ENCODE results near the gene GARIN1A. TPM values are rescaled to one million over a fixed set of nuclear protein-coding genes. Genes with fewer than 3 reads are reported as not detected.

The GARIN1A gene
- total and polyA plus RNA-seq, 2 donors (not counting 1 experiment from before 2014, with no cell fraction given), result 0.70 to 2.2 TPM

DNA sequence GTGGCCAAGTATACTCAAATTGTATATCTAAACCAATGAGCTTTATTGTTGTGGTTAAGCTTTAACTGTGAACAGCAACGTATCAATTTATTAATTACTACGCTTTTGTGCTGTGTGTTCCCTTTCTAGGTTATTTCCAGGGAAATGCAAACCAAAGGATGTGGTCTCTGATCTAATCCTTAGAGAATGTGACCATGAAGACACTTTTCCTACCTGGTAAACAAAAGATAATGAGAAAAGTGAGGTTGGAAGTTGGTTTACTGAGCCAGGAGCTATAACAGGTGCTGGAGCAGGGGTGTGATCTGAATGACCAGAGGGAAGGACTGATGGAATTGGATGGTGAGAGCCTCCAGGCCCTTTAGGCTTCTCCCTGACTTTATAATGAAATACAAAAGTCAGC is 41.7 kb downstream of the GARIN1A start:
- intact Hi-C loops (cut with micrococcal nuclease), result no loop called here
- H3K27ac Mint-ChIP-seq, result no peak overlapping the region
- no peak overlapping the region for H2AFZ ChIP-seq (ENCODE audit: insufficient read depth, low read depth, low read length, poor library complexity, severe bottlenecking)
- H3K79me2 ChIP-seq (ENCODE audit: control insufficient read depth, insufficient read depth, low read length), result no peaks in the 10 kb centered on the region
- ChIA-PET CTCF (no interaction called here), POLR2A (no interaction called here)
- H3K4me3 ChIP-seq (ENCODE audit: control extremely low read depth in 1 of 5, extremely low read depth in 1 of 5, insufficient read depth in 1 of 5, low read depth in 2 of 5, low read length in 4 of 5), result no peak overlapping the region
- WGBS (ENCODE audit: insufficient coverage), result 100% methylated on average over 2 of the region's 2 CpGs
- no peak for DNase-seq
- H3K4me1 Mint-ChIP-seq, result no peaks in the 10 kb centered on the region
- peaks cover 0 to 8% (median 0%) of the 10 kb centered on the region in 3 donors for H3K9me3 ChIP-seq (ENCODE audit: control extremely low read depth in 1 of 3, control insufficient read depth in 2 of 3, insufficient read depth in 1 of 3, low read length in 2 of 3)
- H3K9ac ChIP-seq (ENCODE audit: low read length), result no peak overlapping the region
- H3K4me2 ChIP-seq (replicated peaks; ENCODE audit: low read depth, low read length, poor library complexity, severe bottlenecking), result no peak overlapping the region
- H3K36me3 ChIP-seq (replicated peaks in 1 of 2; ENCODE audit: control extremely low read depth in 1 of 2, control insufficient read depth in 1 of 2, extremely low read depth in 1 of 2, insufficient read depth in 2 of 2, low read length in 1 of 2), result no peaks in the 10 kb centered on the region
- no peak overlapping the region for H3K4me3 Mint-ChIP-seq
- H3K4me1 ChIP-seq (ENCODE audit: control insufficient read depth in 2 of 2, insufficient read depth in 2 of 2, low read length in 2 of 2), result no peaks in the 10 kb centered on the region
- ATAC-seq (ENCODE audit: low read depth), result no peak
- peaks cover 33% of the 10 kb centered on the region for H3K27me3 Mint-ChIP-seq
- H4K20me1 ChIP-seq (ENCODE audit: control insufficient read depth, insufficient read depth, low read length, poor library complexity, severe bottlenecking), result no peaks in the 10 kb centered on the region
- peaks cover 2% of the 10 kb centered on the region for H3K9me3 Mint-ChIP-seq (ENCODE audit: insufficient read depth)
- peaks cover 0 to 13% (median 1%) of the 10 kb centered on the region in 4 experiments for H3K27me3 ChIP-seq (replicated peaks in 1 of 4; ENCODE audit: control extremely low read depth in 1 of 4, control insufficient read depth in 3 of 4, insufficient read depth in 4 of 4, low read length in 3 of 4)
- H3K27ac ChIP-seq (ENCODE audit: low read length in 2 of 2), result no peak overlapping the region
- no peak for TF ChIP-seq EZH2 (IDR thresholded peaks at IDR 0.05; ENCODE audit: borderline replicate concordance, insufficient read depth, low read depth, low read length, poor library complexity, severe bottlenecking)
- TF ChIP-seq, protein P1, sequence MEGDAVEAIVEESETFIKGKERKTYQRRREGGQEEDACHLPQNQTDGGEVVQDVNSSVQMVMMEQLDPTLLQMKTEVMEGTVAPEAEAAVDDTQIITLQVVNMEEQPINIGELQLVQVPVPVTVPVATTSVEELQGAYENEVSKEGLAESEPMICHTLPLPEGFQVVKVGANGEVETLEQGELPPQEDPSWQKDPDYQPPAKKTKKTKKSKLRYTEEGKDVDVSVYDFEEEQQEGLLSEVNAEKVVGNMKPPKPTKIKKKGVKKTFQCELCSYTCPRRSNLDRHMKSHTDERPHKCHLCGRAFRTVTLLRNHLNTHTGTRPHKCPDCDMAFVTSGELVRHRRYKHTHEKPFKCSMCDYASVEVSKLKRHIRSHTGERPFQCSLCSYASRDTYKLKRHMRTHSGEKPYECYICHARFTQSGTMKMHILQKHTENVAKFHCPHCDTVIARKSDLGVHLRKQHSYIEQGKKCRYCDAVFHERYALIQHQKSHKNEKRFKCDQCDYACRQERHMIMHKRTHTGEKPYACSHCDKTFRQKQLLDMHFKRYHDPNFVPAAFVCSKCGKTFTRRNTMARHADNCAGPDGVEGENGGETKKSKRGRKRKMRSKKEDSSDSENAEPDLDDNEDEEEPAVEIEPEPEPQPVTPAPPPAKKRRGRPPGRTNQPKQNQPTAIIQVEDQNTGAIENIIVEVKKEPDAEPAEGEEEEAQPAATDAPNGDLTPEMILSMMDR (IDR thresholded peaks at IDR 0.05), result no peak

DNA sequence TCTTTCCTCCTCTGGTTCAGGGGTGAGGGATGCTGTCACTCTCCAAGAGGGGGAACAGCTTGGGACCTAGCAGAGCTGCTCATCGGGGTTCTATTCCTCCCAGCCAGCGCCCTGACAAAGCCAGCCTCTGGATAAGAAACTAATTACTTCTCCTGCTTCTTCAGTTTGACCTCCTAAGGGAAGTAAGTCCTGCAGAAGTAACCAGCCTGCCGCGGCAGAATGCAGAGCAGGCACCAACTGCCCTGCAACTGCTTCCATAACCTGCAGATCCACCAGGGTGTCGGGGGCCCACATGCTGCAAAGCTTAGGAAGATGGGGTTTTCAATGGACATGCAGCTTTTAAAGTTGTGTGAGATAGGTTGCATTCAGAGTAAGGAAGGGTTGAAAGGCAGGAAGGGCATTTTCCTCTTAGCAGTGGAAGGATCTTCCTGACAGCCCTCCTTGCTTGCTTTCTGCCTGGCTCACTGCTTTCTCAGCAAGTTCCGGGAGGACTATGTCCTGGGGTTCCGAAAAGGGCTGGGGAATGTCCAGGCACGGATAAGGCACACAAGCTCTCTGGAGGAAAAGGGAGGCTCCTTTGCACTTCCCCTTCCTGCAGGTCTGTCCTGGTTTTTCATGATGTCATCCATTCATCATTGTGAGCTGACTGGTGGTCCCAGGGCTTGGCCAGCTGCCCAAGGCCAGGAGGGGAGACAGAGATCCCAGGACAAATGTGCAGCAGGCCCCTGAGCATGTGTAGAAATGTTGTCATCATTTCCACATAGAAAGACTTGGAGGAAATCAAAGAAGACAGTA is 42.8 kb downstream of the GARIN1A start:
- H3K9ac ChIP-seq (ENCODE audit: low read length), result no peak overlapping the region
- Mint-ChIP-seq H3K4me1 (no peaks in the 10 kb centered on the region), H3K27ac (no peak overlapping the region), H3K4me3 (no peak overlapping the region), H3K9me3 (ENCODE audit: insufficient read depth) (peaks cover 2% of the 10 kb centered on the region), H3K27me3 (peaks cover 33% of the 10 kb centered on the region)
- ChIA-PET CTCF (no interaction called here), POLR2A (no interaction called here)
- H3K4me2 ChIP-seq (replicated peaks; ENCODE audit: low read depth, low read length, poor library complexity, severe bottlenecking), result no peak overlapping the region
- H3K27ac ChIP-seq (ENCODE audit: low read length in 2 of 2), result no peak overlapping the region
- no peaks in the 10 kb centered on the region for H3K79me2 ChIP-seq (ENCODE audit: control insufficient read depth, insufficient read depth, low read length)
- DNase-seq (no peak), ATAC-seq (ENCODE audit: low read depth) (no peak)
- no peak overlapping the region for H3K4me3 ChIP-seq (ENCODE audit: control extremely low read depth in 1 of 5, extremely low read depth in 1 of 5, insufficient read depth in 1 of 5, low read depth in 2 of 5, low read length in 4 of 5)
- intact Hi-C loops (cut with micrococcal nuclease), result no loop called here
- no peak for TF ChIP-seq EZH2 (IDR thresholded peaks at IDR 0.05; ENCODE audit: borderline replicate concordance, insufficient read depth, low read depth, low read length, poor library complexity, severe bottlenecking)
- TF ChIP-seq, protein P1 (IDR thresholded peaks at IDR 0.05), result no peak
- H2AFZ ChIP-seq (ENCODE audit: insufficient read depth, low read depth, low read length, poor library complexity, severe bottlenecking), result no peak overlapping the region
- H4K20me1 ChIP-seq (ENCODE audit: control insufficient read depth, insufficient read depth, low read length, poor library complexity, severe bottlenecking), result no peaks in the 10 kb centered on the region
- peaks cover 0 to 8% (median 0%) of the 10 kb centered on the region in 3 donors for H3K9me3 ChIP-seq (ENCODE audit: control extremely low read depth in 1 of 3, control insufficient read depth in 2 of 3, insufficient read depth in 1 of 3, low read length in 2 of 3)
- H3K27me3 ChIP-seq (replicated peaks in 1 of 4; ENCODE audit: control extremely low read depth in 1 of 4, control insufficient read depth in 3 of 4, insufficient read depth in 4 of 4, low read length in 3 of 4), result peaks cover 0 to 13% (median 1%) of the 10 kb centered on the region in 4 experiments
- WGBS (ENCODE audit: insufficient coverage), result 81% methylated on average over 7 of the region's 8 CpGs
- no peaks in the 10 kb centered on the region for H3K36me3 ChIP-seq (replicated peaks in 1 of 2; ENCODE audit: control extremely low read depth in 1 of 2, control insufficient read depth in 1 of 2, extremely low read depth in 1 of 2, insufficient read depth in 2 of 2, low read length in 1 of 2)
- H3K4me1 ChIP-seq (ENCODE audit: control insufficient read depth in 2 of 2, insufficient read depth in 2 of 2, low read length in 2 of 2), result no peaks in the 10 kb centered on the region
